GM18507 (cell line): ENCODE data around the gene COL13A1.

ENCODE experiments used
- DNase-seq: peaks from one replicate; pipeline ENCODE4 v3.0.0; 2011; ENCODE audit warnings: low read depth; ENCODE audit not compliant: insufficient read length; ENCODE audit errors: extremely low spot score
- FAIRE-seq: peaks from 2 replicates; lab custom pipeline; 2011; peaks lifted over from hg19 to GRCh38; lab: Jason Lieb, UNC

The COL13A1 gene

GRCh38 chr10:69861251-69862240, 59.8 kb downstream of the COL13A1 start:
- FAIRE-seq, result no peak

DNA sequence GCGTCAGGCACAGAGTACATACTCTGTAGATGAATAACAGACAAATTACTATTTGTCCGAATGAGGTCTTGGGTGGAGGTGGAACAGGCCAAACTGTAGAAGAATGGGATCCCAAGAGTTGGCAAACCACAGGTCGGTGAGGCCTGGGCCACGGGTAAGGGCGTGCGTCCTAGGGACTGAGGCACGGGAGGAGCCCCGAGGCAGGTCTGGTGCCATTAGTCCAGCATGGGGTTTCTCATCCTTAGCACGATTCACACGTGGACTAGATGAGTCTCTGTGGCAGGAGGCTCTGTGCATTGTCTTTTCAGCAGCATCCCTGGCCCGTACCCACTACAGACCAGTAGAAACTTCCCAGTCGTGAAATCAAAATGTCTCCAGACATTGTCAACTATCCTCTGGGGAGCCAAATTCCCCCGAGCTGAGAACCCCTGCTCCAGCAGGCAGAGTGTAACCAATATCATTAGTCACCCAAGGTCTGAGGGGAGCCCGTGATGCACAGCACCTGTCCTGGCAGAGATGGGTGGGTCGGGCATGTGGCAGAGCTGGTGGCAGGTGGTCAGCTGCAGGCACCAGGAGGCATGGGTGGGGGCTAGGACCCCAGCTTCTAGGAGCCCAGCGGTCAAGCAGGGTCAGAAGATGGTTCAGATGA, 61.3 kb downstream of the COL13A1 start:
- FAIRE-seq, result no peak
- no peak for DNase-seq

More at GRCh38 chr10:69861251-69862240, 59.8 kb downstream of the COL13A1 start:
- no peak for DNase-seq

GRCh38 chr10:69863580-69863979, 61.9 kb downstream of the COL13A1 start:
- DNase-seq, result no peak
- no peak for FAIRE-seq

DNA sequence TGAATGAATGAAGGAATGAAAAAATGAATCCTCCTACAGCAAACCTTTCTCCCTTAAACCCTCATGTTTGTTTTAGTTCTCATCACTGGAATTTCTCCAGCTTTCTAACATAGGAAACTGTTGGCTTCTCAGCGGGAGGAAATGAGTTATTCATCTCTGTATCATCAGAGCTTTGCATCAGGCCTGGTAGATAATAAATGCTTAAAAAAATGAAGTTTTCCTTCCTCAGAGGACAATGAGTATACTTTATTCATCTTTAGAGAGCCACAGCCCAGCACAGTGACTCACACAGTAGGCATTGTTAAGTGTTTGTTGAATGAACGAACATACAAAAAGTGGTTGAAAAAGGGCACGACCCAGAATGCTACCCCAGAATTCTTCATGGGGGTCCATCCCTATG, 62.6 kb downstream of the COL13A1 start:
- no peak for FAIRE-seq
- DNase-seq, result no peak

DNA sequence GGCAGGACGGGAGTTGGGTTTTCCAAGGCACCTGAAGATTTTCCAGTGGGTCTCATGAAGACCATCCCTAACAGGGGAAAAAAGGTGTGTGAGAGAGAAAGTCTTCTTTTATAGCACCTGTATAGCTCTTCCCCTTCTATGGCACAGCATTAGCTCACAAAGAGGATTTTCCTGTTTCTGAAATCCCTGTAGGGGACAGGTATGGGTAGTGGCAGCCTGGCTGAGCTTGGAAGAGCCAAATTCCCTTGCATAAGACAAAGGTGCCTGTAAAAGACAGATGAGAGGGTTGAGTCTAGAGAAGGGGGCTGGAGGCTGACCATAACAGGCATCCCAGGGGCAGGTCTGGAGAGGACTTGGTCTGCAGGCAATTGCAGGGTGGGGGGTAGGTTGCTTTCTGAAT, 63.7 kb downstream of the COL13A1 start:
- FAIRE-seq (no peak), DNase-seq (no peak)

DNA sequence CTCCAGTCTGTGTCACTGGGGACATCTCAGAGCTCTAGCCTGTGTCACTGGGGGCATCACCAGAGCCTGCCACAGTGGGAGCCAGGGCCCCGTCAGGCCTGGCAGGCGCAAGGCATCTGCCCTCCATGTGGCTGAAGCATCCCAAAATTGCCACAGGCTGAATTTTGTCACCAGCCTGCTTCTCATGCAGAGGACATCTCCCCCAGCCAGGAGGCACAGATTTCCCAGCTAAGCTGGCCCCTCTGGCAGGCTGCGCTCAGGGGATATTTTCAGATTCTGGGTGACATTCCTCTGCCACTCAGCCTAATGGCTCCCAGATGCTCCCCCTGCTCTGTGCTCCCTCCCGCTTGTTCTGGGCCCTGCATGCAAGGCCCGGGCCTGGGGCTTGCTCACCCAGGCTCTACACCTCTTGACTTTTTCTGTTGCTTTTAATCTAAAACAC, 64.6 kb downstream of the COL13A1 start:
- no peak for DNase-seq
- no peak for FAIRE-seq

GRCh38 chr10:69866688-69867461, 65.2 kb downstream of the COL13A1 start:
- FAIRE-seq (no peak), DNase-seq (no peak)

GRCh38 chr10:69867699-69868558, 66.2 kb downstream of the COL13A1 start:
- DNase-seq (no peak), FAIRE-seq (no peak)

- FAIRE-seq, result no peak
- DNase-seq, result no peak
These were observed 67.1 kb downstream of the COL13A1 start for GRCh38 chr10:69868821-69869220.

- FAIRE-seq (no peak), DNase-seq (no peak)
These were observed 67.7 kb downstream of the COL13A1 start for GRCh38 chr10:69869291-69869961.

GRCh38 chr10:69870591-69870990, 68.9 kb downstream of the COL13A1 start:
- DNase-seq (no peak), FAIRE-seq (no peak)

DNA sequence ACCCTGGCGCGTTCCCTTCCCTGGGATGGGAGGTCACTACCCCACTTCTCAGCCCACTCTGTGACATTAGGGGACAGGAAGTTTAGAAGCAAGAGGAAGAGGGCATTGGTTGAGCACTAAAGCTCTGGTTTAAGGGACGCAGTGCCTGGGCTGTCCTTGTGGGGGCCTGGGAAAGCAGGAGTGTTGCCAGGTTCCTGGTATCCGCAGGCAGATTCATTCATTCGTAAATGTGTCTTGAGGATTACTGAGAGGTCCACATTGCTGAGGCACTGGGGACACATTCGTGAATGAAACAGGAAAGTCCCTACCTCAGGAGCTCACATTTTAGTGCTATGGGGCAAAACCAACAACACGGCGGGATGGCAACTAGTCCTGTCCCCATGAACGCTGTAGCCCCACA, 69.4 kb downstream of the COL13A1 start:
- FAIRE-seq (no peak), DNase-seq (no peak)

DNA sequence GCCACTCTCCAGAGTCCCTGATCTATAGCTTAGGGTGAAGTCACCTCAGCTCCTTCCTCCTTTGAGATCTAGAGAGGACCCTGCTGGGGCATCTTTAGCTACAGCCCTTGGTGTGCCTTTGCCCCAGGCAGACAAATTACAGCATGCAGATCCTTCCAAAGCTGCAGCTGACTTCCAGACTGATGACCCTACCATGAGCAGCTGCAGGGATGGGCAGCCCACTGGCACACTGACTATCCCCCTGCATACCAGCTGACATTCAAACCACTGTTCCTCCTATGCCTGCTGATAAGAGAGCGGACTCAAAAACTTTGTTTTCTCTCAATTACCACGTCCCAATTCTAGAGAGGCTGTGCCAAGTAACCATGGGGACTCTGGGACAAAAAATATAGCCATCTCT, 70.6 kb downstream of the COL13A1 start:
- DNase-seq (no peak), FAIRE-seq (no peak)

DNA sequence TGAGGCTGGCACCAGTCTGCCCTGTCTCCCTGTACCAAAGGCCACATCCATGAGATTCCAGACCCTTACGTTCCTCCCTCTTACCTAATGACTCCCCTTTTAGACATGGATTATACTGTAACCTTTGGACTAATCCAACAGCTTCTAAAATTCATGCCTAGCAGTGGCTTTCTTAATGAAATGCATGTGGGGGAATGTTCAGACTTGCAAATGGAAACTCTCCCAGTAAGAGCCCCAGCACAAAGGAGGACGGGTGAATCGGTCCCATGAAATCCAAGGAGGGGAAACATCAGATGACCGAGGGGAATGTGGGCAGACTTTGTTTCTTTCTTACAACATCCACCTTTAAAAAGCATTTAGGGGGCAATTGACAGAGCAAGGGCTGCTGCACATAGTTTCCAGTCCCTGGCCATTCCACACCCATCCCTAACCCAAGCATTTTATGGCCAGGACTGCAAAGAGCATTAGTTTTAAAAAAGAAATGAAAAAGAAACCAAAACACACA, 71.5 kb downstream of the COL13A1 start:
- no peak for DNase-seq

GRCh38 chr10:69874449-69874848, 72.7 kb downstream of the COL13A1 start:
- DNase-seq (no peak), FAIRE-seq (no peak)

More for the DNA sequence above, 71.5 kb downstream of the COL13A1 start:
- no peak for FAIRE-seq

DNA sequence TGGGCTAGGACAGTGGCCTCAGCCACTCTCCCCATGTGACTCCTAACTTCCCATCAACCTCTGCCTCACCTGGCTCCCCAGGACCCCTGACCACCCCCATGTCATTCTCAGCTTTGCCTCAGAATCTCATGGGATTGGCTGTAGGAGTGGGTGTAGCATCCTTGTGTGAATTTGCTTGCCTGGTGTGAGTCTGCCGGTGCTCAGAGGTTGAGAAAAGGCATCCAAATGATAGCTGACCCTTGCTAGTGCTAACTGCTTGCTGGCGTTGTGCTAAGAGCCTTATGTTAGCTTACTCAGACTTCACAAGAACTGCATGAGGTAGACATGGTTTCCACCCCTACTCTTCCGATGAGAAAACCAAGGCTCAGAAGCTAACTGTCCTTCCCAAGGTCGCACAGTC, 74.2 kb downstream of the COL13A1 start:
- DNase-seq, result no peak
- no peak for FAIRE-seq

GRCh38 chr10:69876286-69876685, 74.6 kb downstream of the COL13A1 start:
- DNase-seq (no peak), FAIRE-seq (no peak)

DNA sequence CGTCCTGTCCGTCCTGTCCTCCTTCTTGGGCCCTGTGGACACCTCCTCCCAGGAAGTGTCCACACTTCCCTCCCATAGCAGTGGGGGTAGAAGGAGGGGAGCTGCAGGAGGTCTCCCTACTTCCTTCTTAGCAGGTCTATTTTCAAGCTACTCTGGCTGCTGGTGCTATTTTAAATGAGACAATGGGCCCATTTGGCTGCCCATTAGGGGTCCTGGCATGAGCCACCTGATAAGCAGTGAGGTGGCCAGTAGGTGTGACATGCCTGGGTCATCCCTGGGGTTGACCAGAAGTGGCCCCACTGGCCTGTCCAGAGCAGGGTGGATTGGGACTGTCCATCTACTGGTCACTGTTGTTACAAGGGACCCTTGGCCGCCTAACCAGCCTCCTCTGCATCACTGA, 75.2 kb downstream of the COL13A1 start:
- FAIRE-seq (no peak), DNase-seq (no peak)
